SH-SY5Y (cell line): ENCODE data around the gene NCOA5.

Experiments used
- GATA2 ChIP-seq: IDR thresholded peaks from 2 replicates; pipeline ENCODE4 v1.6.1; 2011; ENCODE audit warnings: mild to moderate bottlenecking, low read depth, low read length
- GATA3 ChIP-seq: IDR thresholded peaks from 2 replicates; pipeline ENCODE4 v1.6.1; 2011; ENCODE audit warnings: low read depth, mild to moderate bottlenecking, low read length, moderate library complexity

DNA sequence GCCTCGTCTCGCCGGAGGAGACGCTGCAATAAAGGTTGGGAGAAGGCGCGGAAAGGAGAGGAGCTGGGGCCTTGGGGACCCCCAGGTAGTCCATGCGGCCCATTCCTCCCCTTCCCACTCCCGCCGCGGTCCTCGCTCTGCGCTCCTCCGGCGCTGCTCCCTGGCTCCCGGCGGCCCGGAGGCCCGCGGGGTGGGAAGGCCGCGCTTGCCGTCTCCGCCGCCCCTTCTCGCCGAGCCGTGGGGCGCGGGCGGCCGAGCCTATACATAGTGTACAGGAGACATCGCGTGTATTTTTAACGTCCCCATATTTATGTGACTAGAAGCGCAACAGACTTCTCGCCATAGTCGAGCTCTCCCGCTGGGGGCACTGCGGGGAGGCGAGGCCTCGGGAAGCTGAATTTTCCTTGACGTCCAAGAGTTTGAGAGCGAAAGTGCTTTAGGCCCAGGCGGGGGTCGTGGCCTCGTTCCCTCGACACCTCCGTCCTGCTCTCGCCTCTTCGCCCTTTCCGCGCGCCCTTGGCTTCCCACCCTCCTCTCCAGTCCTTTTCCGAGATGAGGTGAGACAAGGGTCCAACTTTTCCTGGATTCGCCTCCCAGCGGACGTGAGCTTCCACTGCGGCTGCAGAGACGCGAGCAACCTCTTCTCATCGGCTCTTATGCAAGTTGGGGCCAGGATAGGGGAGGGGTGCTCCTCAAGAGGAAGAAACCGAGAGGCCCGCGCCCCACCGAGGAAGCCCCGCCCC, 31.7 kb downstream of the NCOA5 start:
- TF ChIP-seq GATA3, result no peak
- no peak for TF ChIP-seq GATA2
